Ovary (tissue), 9 donors: ENCODE data around the gene KCNAB1. TPM values are rescaled to one million over a fixed set of nuclear protein-coding genes. Genes with fewer than 3 reads are reported as not detected.

Experiments used
- DNase-seq, 5 donors: peaks; one replicate each; pipeline ENCODE4 v3.0.0-alpha.2; 2019 to 2020
- H3K27ac ChIP-seq, 2 donors: fragments of 200-600 bp; one replicate each; pipeline versions ENCODE4 v1.5.1 to v1.8.0; 2019 to 2022
- H3K27me3 ChIP-seq: fragments of 200-600 bp; one replicate; pipeline ENCODE4 v1.8.0; 2022
- H3K36me3 ChIP-seq: fragments of 200-600 bp; sonication (generic); one replicate; pipeline ENCODE4 v1.5.1; 2019
- H3K4me1 ChIP-seq: one replicate; pipeline ENCODE4 v1.8.1; 2013; ENCODE audit warnings: mild to moderate bottlenecking, moderate library complexity; ENCODE audit not compliant: insufficient read depth
- H3K4me3 ChIP-seq: fragments of 200-600 bp; sonication (generic); one replicate; pipeline ENCODE4 v1.5.1; 2017
- H3K9me3 ChIP-seq, 2 donors: fragments of 200-600 bp in 1 of 2; sonication (generic) in 1 of 2; one replicate each; pipeline versions ENCODE4 v1.5.1 to v1.8.1; 2013 to 2019; ENCODE audit warnings: mild to moderate bottlenecking in 1 of 2, moderate library complexity in 1 of 2
- EP300 ChIP-seq: sonication (generic); formaldehyde crosslinking; IDR thresholded peaks from one replicate; pipeline ENCODE4 v1.6.1; 2017; ENCODE audit warnings: antibody characterized with exemption
- POLR2A ChIP-seq: fragments of 450-650 bp; IDR thresholded peaks from one replicate; pipeline ENCODE4 v1.6.1; 2017; ENCODE audit warnings: antibody characterized with exemption, mild to moderate bottlenecking, moderate library complexity
- WGBS, 3 donors: extraction: QIAGEN DNeasy Blood & Tissue Kit in 1 of 3; methylation state at CpG; one replicate each; pipeline versions ENCODE4 v1.1.5 to v1.1.7; 2013 to 2017; 5-methylcytosine and 5-hydroxymethylcytosine counted together
- intact Hi-C, 4 donors: fragments of 100-400 bp; cut with DNase I; formaldehyde crosslinking; loops; one replicate each; pipeline versions ENCODE4 v1.11.0 to v1.15.1; 2022 to 2023
- polyA plus RNA-seq, 2 donors: library from polyadenylated mRNA; stranded (reverse); fragments of 200-250 nt in 1 of 2; fragments of 350-450 nt in 1 of 2; fragmentation: Illumina TruSeq in 1 of 2; extraction: RNeasy Lipid Tissue Mini Kit (QIAGEN cat#74804) in 1 of 2; gene quantifications; one replicate each; pipeline ENCODE4 v1.2.3, GENCODE V29; 2013 to 2014
- total RNA-seq, 7 donors: library from RNA; depleted of rRNA in 2 of 7; stranded (reverse); fragments of >200 nt in 2 of 7; fragmentation: NEBNext Ultra II Directional in 3 of 7; extraction: Animal tissue kit (Norgen Biotek cat#: 25700) in 3 of 7; gene quantifications; one replicate each; pipeline versions ENCODE4 v1.1.0 to v1.2.4, GENCODE V29; 2016 to 2023
- TF ChIP-seq, protein P1 (sequence below), 3 donors: fragments of 450-650 bp in 2 of 3; fragments of 200-600 bp in 1 of 3; IDR thresholded peaks; one replicate each; pipeline versions ENCODE4 v1.5.1 to v1.8.0; 2016 to 2022; ENCODE audit warnings: antibody characterized with exemption in 3 of 3, mild to moderate bottlenecking in 1 of 3
- donor health status: DM: no; HTN: no; CAD: no; lungs with moderate emphysema.
- donor health status: DM: no; HTN: no; CAD: no.
- donor health status: Bipolar disorder and iron deficiency.
- donor health status: DM: yes; HTN: yes; CAD: no.
- donor health status: DM: no; HTN: no; CAD: no.
- donor health status: DM: yes; HTN: yes; CAD: no.

Gene KCNAB1
- total and polyA plus RNA-seq, 9 donors = 0.60 to 8.0 (median 2.4) TPM

DNA sequence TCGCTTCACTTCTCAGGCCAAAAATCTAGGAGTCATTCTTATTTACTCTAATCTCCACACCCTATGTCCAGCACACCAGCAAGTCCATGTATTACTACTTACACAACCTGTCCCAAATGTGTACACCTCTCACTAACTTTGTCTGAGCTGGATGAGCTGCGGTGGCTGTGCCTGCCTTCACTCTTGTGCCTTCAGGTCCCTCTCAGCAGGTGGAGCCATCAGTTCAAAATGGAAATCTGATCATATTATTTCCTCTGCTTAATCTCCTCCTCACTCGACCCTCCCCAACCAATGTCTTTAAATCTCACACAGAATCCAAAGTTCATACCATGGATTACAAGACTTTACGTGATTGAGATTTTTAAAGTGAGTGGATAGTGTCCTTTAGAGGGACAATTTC is 351.8 kb downstream of the KCNAB1 start:
- H3K4me1 ChIP-seq = no peaks in the 10 kb centered on the region
- H3K9me3 ChIP-seq = no peaks in the 10 kb centered on the region
- no peaks in the 10 kb centered on the region for H3K27me3 ChIP-seq
- H3K36me3 ChIP-seq = no peaks in the 10 kb centered on the region
- intact Hi-C loops = no loop called here
- H3K4me3 ChIP-seq = no peak overlapping the region
- H3K27ac ChIP-seq = no peak overlapping the region
- 90 to 94% (median 94%) methylated on average over 4 of the region's 4 CpGs for WGBS, 3 donors
- DNase-seq = no peak
- TF ChIP-seq EP300 (no peak), POLR2A (no peak)
- TF ChIP-seq, protein P1, sequence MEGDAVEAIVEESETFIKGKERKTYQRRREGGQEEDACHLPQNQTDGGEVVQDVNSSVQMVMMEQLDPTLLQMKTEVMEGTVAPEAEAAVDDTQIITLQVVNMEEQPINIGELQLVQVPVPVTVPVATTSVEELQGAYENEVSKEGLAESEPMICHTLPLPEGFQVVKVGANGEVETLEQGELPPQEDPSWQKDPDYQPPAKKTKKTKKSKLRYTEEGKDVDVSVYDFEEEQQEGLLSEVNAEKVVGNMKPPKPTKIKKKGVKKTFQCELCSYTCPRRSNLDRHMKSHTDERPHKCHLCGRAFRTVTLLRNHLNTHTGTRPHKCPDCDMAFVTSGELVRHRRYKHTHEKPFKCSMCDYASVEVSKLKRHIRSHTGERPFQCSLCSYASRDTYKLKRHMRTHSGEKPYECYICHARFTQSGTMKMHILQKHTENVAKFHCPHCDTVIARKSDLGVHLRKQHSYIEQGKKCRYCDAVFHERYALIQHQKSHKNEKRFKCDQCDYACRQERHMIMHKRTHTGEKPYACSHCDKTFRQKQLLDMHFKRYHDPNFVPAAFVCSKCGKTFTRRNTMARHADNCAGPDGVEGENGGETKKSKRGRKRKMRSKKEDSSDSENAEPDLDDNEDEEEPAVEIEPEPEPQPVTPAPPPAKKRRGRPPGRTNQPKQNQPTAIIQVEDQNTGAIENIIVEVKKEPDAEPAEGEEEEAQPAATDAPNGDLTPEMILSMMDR (IDR thresholded peaks at IDR 0.05) = no peak

DNA sequence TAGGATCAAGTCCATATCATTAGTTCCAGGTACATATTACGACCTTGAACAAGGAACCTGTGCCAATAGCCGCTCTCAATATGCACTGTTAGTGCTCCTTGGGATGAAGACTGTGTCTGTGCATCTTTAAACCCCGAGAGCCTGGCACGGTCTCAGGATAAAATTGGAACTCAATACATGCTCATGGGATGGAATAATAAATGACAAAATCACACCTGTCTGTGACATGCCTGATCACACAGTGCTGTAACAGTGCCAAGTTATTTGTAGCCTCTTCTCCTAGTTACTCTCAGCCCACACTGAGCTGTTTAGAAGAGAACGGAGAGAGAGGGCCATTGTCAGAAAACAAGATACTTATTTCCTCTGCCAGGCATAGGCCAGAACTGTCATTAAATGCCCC is 352.3 kb downstream of the KCNAB1 start:
- H3K27me3 ChIP-seq = no peaks in the 10 kb centered on the region
- 91 to 95% (median 94%) methylated on average over 5 of the region's 5 CpGs for WGBS, 3 donors
- H3K4me1 ChIP-seq = no peaks in the 10 kb centered on the region
- no peak overlapping the region for H3K27ac ChIP-seq
- H3K4me3 ChIP-seq = no peak overlapping the region
- no peak for DNase-seq
- TF ChIP-seq, protein P1 (IDR thresholded peaks at IDR 0.05) = no peak
- TF ChIP-seq POLR2A (no peak), EP300 (no peak)
- intact Hi-C loops = no loop called here
- no peaks in the 10 kb centered on the region for H3K9me3 ChIP-seq
- H3K36me3 ChIP-seq = no peaks in the 10 kb centered on the region

DNA sequence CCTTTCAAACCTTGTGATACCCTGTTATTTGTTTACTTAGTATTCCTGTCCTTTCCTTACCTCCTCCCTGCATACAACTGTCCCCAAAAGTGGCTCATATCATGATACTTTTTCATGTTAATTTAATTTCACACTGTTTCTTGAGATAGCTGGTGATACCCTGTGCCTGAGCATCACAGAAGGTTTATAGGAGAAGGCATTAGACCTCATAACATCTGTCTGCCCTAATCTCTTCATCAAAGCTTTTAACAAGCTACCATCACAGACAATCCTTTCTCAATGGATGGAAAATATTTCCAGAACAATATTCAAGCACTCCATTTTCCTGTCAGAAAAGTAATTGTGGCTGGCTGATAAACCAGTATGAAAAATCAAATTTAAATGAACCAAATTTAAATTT is 353.0 kb downstream of the KCNAB1 start:
- no peak for DNase-seq
- Histone ChIP-seq H3K36me3 (no peaks in the 10 kb centered on the region), H3K27ac (no peak overlapping the region), H3K9me3 (no peaks in the 10 kb centered on the region), H3K4me1 (no peaks in the 10 kb centered on the region), H3K4me3 (no peak overlapping the region), H3K27me3 (no peaks in the 10 kb centered on the region)
- TF ChIP-seq POLR2A (no peak), EP300 (no peak)
- TF ChIP-seq, protein P1 (IDR thresholded peaks at IDR 0.05) = no peak
- intact Hi-C loops = no loop called here

DNA sequence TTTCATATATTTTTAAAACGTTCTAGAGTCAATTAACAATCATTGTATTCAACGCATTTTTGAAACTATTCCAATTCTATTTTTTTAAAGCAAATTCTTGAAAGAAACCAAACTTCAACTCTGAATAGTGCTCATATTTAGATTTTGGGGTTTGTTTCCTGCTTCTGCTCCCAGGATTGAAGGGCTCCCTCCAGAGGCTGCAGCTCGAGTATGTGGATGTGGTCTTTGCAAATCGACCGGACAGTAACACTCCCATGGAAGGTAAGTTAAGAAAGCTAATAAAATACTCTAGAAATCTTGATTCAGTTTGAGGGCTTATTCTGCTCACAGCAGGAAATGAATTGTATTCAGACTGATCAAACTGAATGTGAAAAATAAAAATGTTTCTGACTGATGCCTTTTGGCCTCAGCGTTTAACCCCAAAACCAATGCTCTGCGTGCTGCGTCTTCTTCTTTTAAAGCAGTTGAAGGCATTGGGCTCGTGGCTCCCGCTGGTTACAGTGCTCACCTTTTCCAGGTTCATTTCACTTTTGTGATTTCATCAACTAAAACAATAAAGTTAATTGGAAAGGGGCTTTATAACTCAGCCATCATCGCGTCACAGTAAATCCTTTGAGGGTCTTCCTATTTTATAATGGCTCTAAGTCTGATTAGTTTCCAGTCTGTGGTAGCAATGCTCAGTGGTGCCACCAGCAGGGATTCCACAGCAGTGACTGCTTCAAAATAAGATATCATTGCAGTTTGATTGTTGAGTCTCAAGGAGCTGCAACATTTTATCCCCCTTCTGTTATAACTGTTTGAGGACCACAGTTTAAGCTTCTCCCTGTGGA is 354.4 kb downstream of the KCNAB1 start:
- 64 to 69% (median 65%) methylated on average over 12 of the region's 12 CpGs for WGBS, 3 donors
- H3K4me1 ChIP-seq = no peaks in the 10 kb centered on the region
- H3K27me3 ChIP-seq = no peaks in the 10 kb centered on the region
- no peak overlapping the region for H3K4me3 ChIP-seq
- no peaks in the 10 kb centered on the region for H3K36me3 ChIP-seq
- H3K9me3 ChIP-seq = no peaks in the 10 kb centered on the region
- intact Hi-C loops = no loop called here
- TF ChIP-seq EP300 (no peak), POLR2A (no peak)
- TF ChIP-seq, protein P1 (IDR thresholded peaks at IDR 0.05) = no peak
- H3K27ac ChIP-seq = no peak overlapping the region
- DNase-seq = no peak
